ENCODE data around the gene AVP. TPM values are rescaled to one million over a fixed set of nuclear protein-coding genes. Genes with fewer than 3 reads are reported as not detected.

Gene AVP
- total and polyA plus RNA-seq, 2 donors (not counting 3 experiments of a cell fraction or from before 2014, with no cell fraction given): not detected

GRCh38 chr20:3103369-3104032, 19.0 kb upstream of the AVP start:
- TF ChIP-seq EZH2 (IDR thresholded peaks at IDR 0.05; ENCODE audit: borderline replicate concordance, low read depth, low read length, severe bottlenecking): no peak
- TF ChIP-seq FOS (IDR thresholded peaks at IDR 0.05; ENCODE audit: borderline replicate concordance, insufficient read depth, low read length): no peak
- no peak for TF ChIP-seq GATA2 (IDR thresholded peaks at IDR 0.05; ENCODE audit: insufficient read depth, insufficient read length, low read depth, low read length)
- no peak for TF ChIP-seq POLR2AphosphoS5 (IDR thresholded peaks at IDR 0.05; ENCODE audit: insufficient read depth, low read depth, low read length)
- TF ChIP-seq CTCF (IDR thresholded peaks at IDR 0.05; ENCODE audit: extremely low read depth in 1 of 2, insufficient read depth in 1 of 2, low read depth in 1 of 2, low read length in 2 of 2): no peak
- no peak for TF ChIP-seq JUN (IDR thresholded peaks at IDR 0.05; ENCODE audit: borderline replicate concordance, insufficient read depth, insufficient read length, low read depth)
- TF ChIP-seq POLR2A (IDR thresholded peaks at IDR 0.05; ENCODE audit: low read depth, low read length): no peak
- TF ChIP-seq MYC (IDR thresholded peaks at IDR 0.05; ENCODE audit: low read depth, low read length): no peak
- TF ChIP-seq MAX (IDR thresholded peaks at IDR 0.05; ENCODE audit: insufficient read depth, insufficient read length): no peak
- intact Hi-C loops (cut with micrococcal nuclease): no loop called here
- Histone ChIP-seq H3K27me3 (ENCODE audit: control insufficient read depth in 2 of 2, insufficient read depth in 2 of 2, low read length in 2 of 2) (no peaks in the 10 kb centered on the region), H4K20me1 (replicated peaks; ENCODE audit: control insufficient read depth, extremely low read depth, insufficient read depth, low read length) (no peaks in the 10 kb centered on the region), H3K9me1 (replicated peaks; ENCODE audit: control insufficient read depth, extremely low read depth, insufficient read depth, low read length) (no peaks in the 10 kb centered on the region), H2AFZ (ENCODE audit: low read depth, low read length) (no peak overlapping the region), H3K9ac (replicated peaks; ENCODE audit: extremely low read depth, insufficient read depth, low read length) (no peak overlapping the region), H3K4me3 (replicated peaks in 1 of 3; ENCODE audit: insufficient read depth in 1 of 3, low read depth in 1 of 3, low read length in 3 of 3) (no peak overlapping the region), H3K4me2 (ENCODE audit: insufficient read depth, low read length) (no peak overlapping the region), H3K9me3 (replicated peaks; ENCODE audit: control insufficient read depth, insufficient read depth, low read length) (no peaks in the 10 kb centered on the region), H3K79me2 (ENCODE audit: control insufficient read depth, insufficient read depth, low read length) (no peaks in the 10 kb centered on the region), H3K4me1 (ENCODE audit: control insufficient read depth, extremely low read depth, insufficient read depth, low read length) (no peaks in the 10 kb centered on the region), H3K36me3 (ENCODE audit: control insufficient read depth in 2 of 2, extremely low read depth in 1 of 2, insufficient read depth in 2 of 2, low read length in 2 of 2) (no peaks in the 10 kb centered on the region), H3K27ac (ENCODE audit: insufficient read depth, low read depth, low read length) (no peak overlapping the region)
- no TSS peak for BruUV-seq (replicated peaks)
- FAIRE-seq: peak; percentile 15
- ChIA-PET POLR2A (interaction anchor here (0.5 kb wide), 1 partner anchor 75 kb away, joined by 4 read pairs; no protein-coding TSS in a partner anchor), CTCF (interaction anchor here (1.0 to 2.9 kb wide), 2 partner anchors 11 to 50 kb away, joined by 3 to 16 read pairs; no protein-coding TSS in a partner anchor)
- DNase-seq (ENCODE audit: low read depth, low spot score): no peak
- dilution Hi-C loops (cut with MboI; ENCODE audit: extremely low pct_ligation_motif_present, low sequenced_read_pairs): no loop called here
